HG02884 (cell line): ENCODE measurements around the gene ZNF24.
A peak's percentile ranks its signal among the peaks of the same experiment; 100 is the strongest.

ENCODE experiments used
- ATAC-seq: cut with Tn5 transposase; IDR thresholded peaks from one replicate; pipeline ENCODE4 v1.9.1; 2021; ENCODE audit warnings: mild to moderate bottlenecking, moderate library complexity; ENCODE audit not compliant: unreplicated experiment

Gene ZNF24

GRCh38 chr18:35303610-35304009, 40.6 kb downstream of the ZNF24 start:
- no peak for ATAC-seq

DNA sequence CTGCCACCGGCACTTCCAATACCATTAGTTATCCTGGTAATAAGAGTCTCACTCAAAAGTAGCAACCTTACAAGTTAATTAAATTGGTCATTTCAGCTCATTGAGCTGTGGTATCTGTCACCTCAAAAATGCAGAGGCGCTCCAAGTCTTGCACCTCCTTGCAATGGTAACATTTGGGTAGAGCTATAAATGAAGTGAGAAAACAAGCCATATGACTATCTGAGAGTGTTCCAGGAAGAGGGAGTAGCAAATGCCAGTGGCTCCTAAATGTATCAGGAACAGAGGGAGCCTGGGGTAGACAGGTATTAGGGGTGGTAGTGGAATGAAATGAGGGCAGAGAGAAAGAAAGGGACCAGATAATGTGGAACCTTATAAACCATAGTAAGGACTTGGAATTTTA, 48.2 kb downstream of the ZNF24 start:
- ATAC-seq: no peak

- no peak for ATAC-seq
Observed at GRCh38 chr18:35291166-35291565, 53.1 kb downstream of the ZNF24 start.

DNA sequence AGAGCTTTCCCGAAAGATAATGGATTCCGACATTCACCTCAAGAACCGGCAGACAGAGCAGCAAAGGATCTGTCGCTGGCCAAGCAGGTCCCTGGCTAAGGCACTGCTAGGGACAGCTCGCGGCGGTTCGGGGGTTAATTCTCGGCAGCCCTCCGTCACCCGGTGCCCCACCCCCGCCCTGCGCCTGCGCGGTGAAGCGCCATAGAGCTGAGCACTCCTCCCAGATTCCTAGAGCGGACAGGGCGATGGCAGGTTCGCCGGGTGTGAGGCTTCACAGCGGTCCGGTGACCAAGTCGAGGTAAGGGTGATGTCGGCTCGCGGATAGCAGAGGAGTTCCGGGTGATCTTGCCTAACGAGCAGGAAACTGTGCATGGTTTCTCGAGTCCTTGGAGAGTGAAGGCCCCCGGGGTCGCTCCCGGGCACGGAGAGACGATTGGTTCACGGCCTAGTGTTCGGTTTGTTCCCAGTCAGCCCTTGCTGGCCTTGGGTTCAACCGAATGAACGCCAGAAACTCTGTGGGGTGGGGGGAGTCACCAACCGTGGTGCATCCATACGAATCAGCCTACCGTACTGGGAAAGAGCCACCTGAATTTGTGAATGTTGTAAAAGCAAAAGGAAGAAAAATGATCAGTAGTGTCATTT, 54.0 kb downstream of the ZNF24 start, which contains the start of gene ZSCAN30:
TSS of gene ZSCAN30 (minus strand) at position 136 of the 642 bp plus-strand sequence. CDS start 25,877 bp downstream, outside the sequence.
- peak; percentile 92 for ATAC-seq

DNA sequence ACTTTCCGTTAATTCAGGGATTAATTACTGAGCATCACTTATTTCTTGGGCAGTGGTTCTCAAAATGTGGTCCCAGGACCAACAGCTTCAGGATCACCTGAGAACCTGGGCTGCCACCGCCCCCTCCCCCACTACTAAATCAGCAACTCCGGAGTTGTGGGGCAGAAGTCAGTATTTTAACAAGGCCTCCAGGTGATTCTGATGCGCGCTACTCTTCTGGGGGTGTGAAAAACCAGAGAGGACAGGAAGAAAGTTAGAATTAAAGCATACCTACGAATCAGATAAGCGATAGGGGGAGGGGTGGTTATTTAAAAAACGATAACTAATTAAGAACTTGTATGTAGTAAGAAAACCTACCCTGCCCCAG, 54.5 kb downstream of the ZNF24 start:
- ATAC-seq: peak; percentile 28

DNA sequence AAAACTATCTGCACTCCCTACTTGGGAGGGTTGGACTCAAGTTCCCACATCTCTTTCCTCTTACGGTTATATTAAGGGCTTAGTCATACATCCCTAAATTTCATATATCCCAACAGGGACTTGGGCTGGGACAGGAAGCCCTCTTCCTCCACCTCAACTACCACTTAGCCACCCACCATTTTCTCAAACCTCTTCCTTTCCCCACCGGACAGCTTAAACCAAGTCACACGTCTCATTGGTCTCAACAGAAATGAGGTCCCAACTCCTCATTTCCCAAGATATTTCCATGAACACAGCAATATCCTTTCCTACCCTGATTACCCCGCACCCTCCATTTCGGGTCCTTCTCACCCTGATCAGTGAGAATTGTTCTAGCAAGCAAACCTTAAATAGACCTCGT, 54.9 kb downstream of the ZNF24 start:
- ATAC-seq: no peak

GRCh38 chr18:35284841-35285240, 59.4 kb downstream of the ZNF24 start:
- ATAC-seq: no peak

GRCh38 chr18:35283923-35284794, 60.1 kb downstream of the ZNF24 start:
- ATAC-seq: no peak

GRCh38 chr18:35282353-35282752, 61.9 kb downstream of the ZNF24 start:
- no peak for ATAC-seq
